OCI-LY7 (cell line): ENCODE measurements around the gene FYN.

ENCODE experiments used
- EZH2phosphoT487 ChIP-seq: fragments of 200-600 bp; sonication (generic); IDR thresholded peaks from 2 replicates; pipeline ENCODE4 v1.6.1; 2018; ENCODE audit warnings: low read depth, borderline replicate concordance, mild to moderate bottlenecking, mixed run types, antibody characterized with exemption, low read length, moderate library complexity, mixed read lengths
- TF ChIP-seq, protein P1 (sequence below): fragments of 200-600 bp; sonication (generic); conservative IDR thresholded peaks from 2 replicates; pipeline ENCODE4 v1.5.1; 2014; ENCODE audit warnings: mild to moderate bottlenecking, antibody characterized with exemption, low read length, moderate library complexity, mixed read lengths

GRCh38 chr6:111750753-111751673 is 122.2 kb downstream of the FYN start:
- TF ChIP-seq, protein P1, sequence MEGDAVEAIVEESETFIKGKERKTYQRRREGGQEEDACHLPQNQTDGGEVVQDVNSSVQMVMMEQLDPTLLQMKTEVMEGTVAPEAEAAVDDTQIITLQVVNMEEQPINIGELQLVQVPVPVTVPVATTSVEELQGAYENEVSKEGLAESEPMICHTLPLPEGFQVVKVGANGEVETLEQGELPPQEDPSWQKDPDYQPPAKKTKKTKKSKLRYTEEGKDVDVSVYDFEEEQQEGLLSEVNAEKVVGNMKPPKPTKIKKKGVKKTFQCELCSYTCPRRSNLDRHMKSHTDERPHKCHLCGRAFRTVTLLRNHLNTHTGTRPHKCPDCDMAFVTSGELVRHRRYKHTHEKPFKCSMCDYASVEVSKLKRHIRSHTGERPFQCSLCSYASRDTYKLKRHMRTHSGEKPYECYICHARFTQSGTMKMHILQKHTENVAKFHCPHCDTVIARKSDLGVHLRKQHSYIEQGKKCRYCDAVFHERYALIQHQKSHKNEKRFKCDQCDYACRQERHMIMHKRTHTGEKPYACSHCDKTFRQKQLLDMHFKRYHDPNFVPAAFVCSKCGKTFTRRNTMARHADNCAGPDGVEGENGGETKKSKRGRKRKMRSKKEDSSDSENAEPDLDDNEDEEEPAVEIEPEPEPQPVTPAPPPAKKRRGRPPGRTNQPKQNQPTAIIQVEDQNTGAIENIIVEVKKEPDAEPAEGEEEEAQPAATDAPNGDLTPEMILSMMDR: no peak
- TF ChIP-seq EZH2phosphoT487: no peak
